ENCODE results near the gene ADARB1.
A peak's percentile ranks its signal among the peaks of the same experiment; 100 is the strongest.

The ADARB1 gene

GRCh38 chr21:45033791-45034555, 40.4 kb upstream of the ADARB1 start:
- Mint-ChIP-seq H3K27ac (no peak overlapping the region), H3K27me3 (peaks cover 23% of the 10 kb centered on the region), H3K4me3 (no peak overlapping the region), H3K9me3 (peaks cover 7 to 11% of the 10 kb centered on the region in 2 donors), H3K4me1 (peaks cover 8% of the 10 kb centered on the region)
- DNase-seq (no peak), ATAC-seq (no peak)

DNA sequence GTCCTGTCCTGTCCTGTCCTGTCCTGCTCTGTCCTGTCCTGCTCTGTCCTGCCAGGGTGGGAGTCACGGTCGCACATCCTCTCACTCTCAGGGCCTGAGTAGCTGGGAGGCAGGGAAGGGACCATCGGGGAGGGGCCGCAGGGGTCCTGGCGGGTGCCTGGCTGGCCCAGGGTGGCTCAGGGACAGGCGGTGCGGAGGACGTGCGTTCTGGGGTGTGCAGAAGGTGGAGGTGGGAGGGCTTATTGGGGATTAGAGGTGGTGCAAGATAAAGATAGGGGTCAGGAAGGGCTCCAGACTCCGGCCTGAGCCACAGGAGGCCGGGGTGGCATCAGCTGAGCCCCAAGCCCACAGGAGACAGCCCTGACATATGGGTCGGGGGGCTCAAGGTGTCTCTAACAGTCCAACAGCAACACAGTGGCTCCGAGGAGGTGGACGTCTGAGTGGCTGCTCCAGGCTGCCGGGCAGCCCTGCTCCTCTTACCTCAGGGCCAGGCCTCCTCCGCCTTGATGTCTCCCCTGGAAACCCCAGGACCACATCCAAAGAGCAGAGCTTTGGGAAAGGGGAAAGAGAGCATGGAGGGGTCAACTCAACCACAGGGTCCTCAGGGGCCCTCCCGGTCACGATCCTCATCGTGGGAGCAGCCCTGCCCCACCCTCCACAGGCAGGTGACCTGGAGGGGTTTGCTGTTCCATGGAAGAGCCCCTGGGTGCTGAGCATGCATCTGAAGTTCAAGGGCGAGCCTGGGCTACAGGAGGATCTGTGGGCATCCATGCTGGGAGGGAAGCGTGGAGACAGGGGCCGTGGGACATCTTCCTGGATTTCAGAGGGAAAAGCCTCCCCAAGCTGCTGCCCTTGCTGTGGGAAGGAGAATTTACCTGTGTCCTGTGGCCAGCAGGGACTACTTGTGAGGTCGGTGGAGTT, 39.6 kb upstream of the ADARB1 start:
- no peak overlapping the region for H3K4me3 Mint-ChIP-seq
- DNase-seq (no peak), ATAC-seq (no peak)
- peaks cover 23% of the 10 kb centered on the region for H3K27me3 Mint-ChIP-seq
- H3K27ac Mint-ChIP-seq, result no peak overlapping the region
- H3K4me1 Mint-ChIP-seq, result peaks cover 8% of the 10 kb centered on the region
- peaks cover 7 to 11% of the 10 kb centered on the region in 2 donors for H3K9me3 Mint-ChIP-seq

DNA sequence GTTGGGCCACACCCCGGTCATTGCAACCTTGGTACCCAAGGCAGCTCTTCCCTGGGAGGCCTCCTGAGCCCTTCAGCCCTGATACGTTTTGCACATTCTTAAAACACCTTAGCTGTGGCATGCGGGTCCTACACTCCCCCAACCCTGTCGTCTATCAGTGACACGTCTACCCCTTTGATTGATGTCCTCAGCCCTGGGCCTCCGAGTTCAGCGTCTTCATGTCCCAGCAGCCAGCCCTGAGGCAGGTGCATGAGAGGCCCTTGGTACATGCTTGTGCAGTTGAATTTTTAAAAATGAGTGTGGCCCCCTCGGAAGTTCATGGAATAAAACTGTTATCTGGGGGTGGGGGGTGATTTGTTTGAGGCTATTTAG, 38.9 kb upstream of the ADARB1 start:
- Mint-ChIP-seq H3K9me3 (peaks cover 7 to 11% of the 10 kb centered on the region in 2 donors), H3K27ac (no peak overlapping the region), H3K4me1 (peaks cover 8% of the 10 kb centered on the region), H3K4me3 (no peak overlapping the region), H3K27me3 (peaks cover 19% of the 10 kb centered on the region)
- ATAC-seq (no peak), DNase-seq (no peak)

GRCh38 chr21:45036630-45037029, 37.8 kb upstream of the ADARB1 start:
- peaks cover 7 to 11% of the 10 kb centered on the region in 2 donors for H3K9me3 Mint-ChIP-seq

DNA sequence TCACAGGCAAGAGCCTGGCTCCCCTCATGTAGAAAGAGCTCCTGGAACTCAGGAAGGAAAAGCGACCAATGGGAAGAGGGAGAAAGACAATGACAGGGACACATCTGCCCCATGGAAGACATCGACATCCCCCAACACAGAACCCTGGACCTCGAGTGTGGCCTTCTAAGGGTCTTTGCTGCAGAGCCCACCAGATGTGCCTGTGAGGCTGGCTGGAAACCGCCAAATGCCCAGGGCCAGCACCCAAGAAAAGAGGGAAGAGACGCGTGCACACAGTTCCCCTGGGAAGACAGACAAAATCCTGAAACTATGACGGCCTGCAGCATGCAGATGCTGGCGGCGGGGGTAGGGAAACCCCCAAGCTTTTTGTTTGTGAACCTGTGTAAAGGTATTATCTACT, 36.4 kb upstream of the ADARB1 start:
- Mint-ChIP-seq H3K27ac (no peak overlapping the region), H3K27me3 (no peaks in the 10 kb centered on the region), H3K4me1 (no peaks in the 10 kb centered on the region), H3K9me3 (peaks cover 7 to 11% of the 10 kb centered on the region in 2 donors), H3K4me3 (no peak overlapping the region)
- no peak for ATAC-seq
- DNase-seq, result no peak

More at GRCh38 chr21:45036630-45037029, 37.8 kb upstream of the ADARB1 start:
- DNase-seq (no peak), ATAC-seq (no peak)
- Mint-ChIP-seq H3K27ac (no peak overlapping the region), H3K27me3 (peaks cover 7% of the 10 kb centered on the region), H3K4me1 (no peaks in the 10 kb centered on the region), H3K4me3 (no peak overlapping the region)

GRCh38 chr21:45039317-45040156, 34.8 kb upstream of the ADARB1 start:
- Mint-ChIP-seq H3K4me3 (no peak overlapping the region), H3K9me3 (peaks cover 7 to 11% of the 10 kb centered on the region in 2 donors), H3K27ac (peak overlapping the region in 1 of 2 donors; percentile 2), H3K4me1 (no peaks in the 10 kb centered on the region), H3K27me3 (peaks cover 6% of the 10 kb centered on the region)
- DNase-seq (no peak), ATAC-seq (peak; percentile 26)

GRCh38 chr21:45040157-45040711, 34.1 kb upstream of the ADARB1 start:
- Mint-ChIP-seq H3K9me3 (peaks cover 7 to 11% of the 10 kb centered on the region in 2 donors), H3K4me3 (no peak overlapping the region), H3K27ac (no peak overlapping the region), H3K27me3 (peaks cover 13% of the 10 kb centered on the region), H3K4me1 (no peaks in the 10 kb centered on the region)
- peak; percentile 37 for ATAC-seq
- DNase-seq, result no peak

DNA sequence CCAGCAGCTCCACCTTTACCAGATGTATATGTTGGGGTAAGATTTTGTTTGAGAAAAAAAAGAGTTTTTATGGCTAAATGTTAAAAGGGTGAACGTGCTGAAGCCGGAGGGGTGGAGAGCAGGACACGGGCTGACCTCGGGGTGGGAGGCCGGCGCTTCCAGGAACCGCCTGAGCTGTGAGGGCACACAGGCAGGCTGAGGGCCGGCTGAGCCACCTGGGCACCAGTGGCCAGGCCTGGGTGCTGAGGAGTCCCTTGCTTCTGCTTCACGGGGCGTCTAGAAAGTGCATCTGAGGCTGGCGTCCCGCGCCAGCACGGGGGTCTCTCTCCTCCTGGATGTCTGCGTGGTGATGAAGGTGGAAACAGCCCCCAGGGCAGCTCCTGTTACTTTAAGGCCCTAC, 33.6 kb upstream of the ADARB1 start:
- ATAC-seq (no peak), DNase-seq (no peak)
- Mint-ChIP-seq H3K4me1 (no peaks in the 10 kb centered on the region), H3K9me3 (peaks cover 7 to 11% of the 10 kb centered on the region in 2 donors), H3K4me3 (no peak overlapping the region), H3K27ac (no peak overlapping the region), H3K27me3 (peaks cover 18% of the 10 kb centered on the region)

DNA sequence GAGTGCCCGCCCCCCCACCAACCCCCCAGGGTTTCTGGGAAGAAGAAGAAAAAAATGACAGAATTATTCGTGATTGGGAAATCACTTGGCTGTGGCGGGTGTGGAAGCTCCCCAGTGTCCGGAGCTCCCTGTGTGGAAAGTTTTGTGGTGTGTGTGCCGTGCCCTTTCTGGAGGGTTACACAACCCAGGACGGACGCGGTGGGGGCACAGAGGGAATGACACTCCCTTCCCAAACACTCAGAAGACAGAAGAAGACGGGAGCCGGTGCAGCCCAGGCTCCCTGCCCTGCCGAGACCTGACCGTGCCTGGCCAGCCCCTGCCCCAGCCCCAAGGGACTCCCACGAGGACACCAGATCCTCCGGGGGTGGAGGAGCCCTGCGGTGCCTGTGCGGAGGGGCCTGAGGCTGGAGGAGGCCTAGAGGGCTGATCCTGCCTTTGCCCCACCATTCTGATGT, 33.0 kb upstream of the ADARB1 start:
- no peak overlapping the region for H3K27ac Mint-ChIP-seq
- H3K27me3 Mint-ChIP-seq, result peaks cover 19% of the 10 kb centered on the region
- H3K4me1 Mint-ChIP-seq, result no peaks in the 10 kb centered on the region
- no peak for ATAC-seq
- peaks cover 7 to 10% of the 10 kb centered on the region in 2 donors for H3K9me3 Mint-ChIP-seq
- DNase-seq, result no peak
- no peak overlapping the region for H3K4me3 Mint-ChIP-seq

GRCh38 chr21:45041984-45042663, 32.3 kb upstream of the ADARB1 start:
- Mint-ChIP-seq H3K9me3 (peaks cover 4 to 9% of the 10 kb centered on the region in 2 donors), H3K4me3 (no peak overlapping the region), H3K27me3 (peaks cover 24% of the 10 kb centered on the region), H3K4me1 (no peaks in the 10 kb centered on the region), H3K27ac (no peak overlapping the region)
- ATAC-seq (no peak), DNase-seq (no peak)

DNA sequence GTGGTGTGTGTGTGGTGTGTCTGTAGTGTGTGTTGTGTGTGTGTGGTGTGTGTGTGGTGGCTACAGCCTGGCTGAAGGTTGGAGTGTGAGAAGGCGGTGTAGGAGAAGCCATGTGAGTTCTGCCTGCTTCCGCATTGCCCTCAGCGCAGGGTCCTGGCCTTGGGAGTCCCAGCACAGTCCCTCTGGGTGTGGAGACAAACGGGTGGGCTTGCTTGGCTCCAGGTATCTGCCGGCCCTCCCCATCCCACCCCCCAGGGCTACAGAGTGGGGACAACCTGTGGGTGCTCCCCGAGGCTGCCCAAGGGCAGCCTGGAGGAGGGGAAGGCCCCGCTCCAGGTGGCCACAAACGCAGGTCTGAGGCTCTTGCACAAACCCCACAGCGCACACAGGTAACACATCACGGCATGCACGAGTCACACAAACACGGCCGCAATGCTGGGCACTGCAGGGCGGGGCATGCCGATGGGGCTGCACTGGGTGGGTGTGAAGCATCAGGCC, 31.7 kb upstream of the ADARB1 start:
- ATAC-seq (no peak), DNase-seq (no peak)
- Mint-ChIP-seq H3K4me1 (no peaks in the 10 kb centered on the region), H3K4me3 (no peak overlapping the region), H3K27ac (no peak overlapping the region), H3K27me3 (peaks cover 29% of the 10 kb centered on the region), H3K9me3 (peaks cover 6 to 12% of the 10 kb centered on the region in 2 donors)

- peaks cover 35% of the 10 kb centered on the region for H3K27me3 Mint-ChIP-seq
- H3K9me3 Mint-ChIP-seq, result peaks cover 6 to 14% of the 10 kb centered on the region in 2 donors
- no peaks in the 10 kb centered on the region for H3K4me1 Mint-ChIP-seq
- no peak for DNase-seq
- H3K4me3 Mint-ChIP-seq, result no peak overlapping the region
- ATAC-seq, result no peak
- H3K27ac Mint-ChIP-seq, result no peak overlapping the region
These were observed 30.8 kb upstream of the ADARB1 start for GRCh38 chr21:45043541-45044020.

- Mint-ChIP-seq H3K27me3 (peaks cover 46% of the 10 kb centered on the region), H3K4me1 (no peaks in the 10 kb centered on the region), H3K27ac (no peak overlapping the region), H3K9me3 (peaks cover 6 to 14% of the 10 kb centered on the region in 2 donors), H3K4me3 (no peak overlapping the region)
- no peak for ATAC-seq
- no peak for DNase-seq
These were observed 28.9 kb upstream of the ADARB1 start for GRCh38 chr21:45045481-45045880.

- Mint-ChIP-seq H3K27me3 (peaks cover 56% of the 10 kb centered on the region), H3K27ac (no peak overlapping the region), H3K4me3 (no peak overlapping the region), H3K4me1 (no peaks in the 10 kb centered on the region), H3K9me3 (peaks cover 6 to 14% of the 10 kb centered on the region in 2 donors)
- ATAC-seq (no peak), DNase-seq (no peak)
These were observed 27.1 kb upstream of the ADARB1 start for GRCh38 chr21:45047257-45047656.
